Measurements from ENCODE around the gene HEATR3.

GRCh38 chr16:50023641-50024040, 42.1 kb upstream of the HEATR3 start:
- TF ChIP-seq CTCF (IDR thresholded peaks at IDR 0.05) (no peak), POLR2A (IDR thresholded peaks at IDR 0.05) (no peak)

All from heart left ventricle (tissue), 13 donors.